ENCODE data around the gene SAMD4A. TPM values are rescaled to one million over a fixed set of nuclear protein-coding genes. Genes with fewer than 3 reads are reported as not detected.

SAMD4A gene
- total RNA-seq: 25.9 TPM

DNA sequence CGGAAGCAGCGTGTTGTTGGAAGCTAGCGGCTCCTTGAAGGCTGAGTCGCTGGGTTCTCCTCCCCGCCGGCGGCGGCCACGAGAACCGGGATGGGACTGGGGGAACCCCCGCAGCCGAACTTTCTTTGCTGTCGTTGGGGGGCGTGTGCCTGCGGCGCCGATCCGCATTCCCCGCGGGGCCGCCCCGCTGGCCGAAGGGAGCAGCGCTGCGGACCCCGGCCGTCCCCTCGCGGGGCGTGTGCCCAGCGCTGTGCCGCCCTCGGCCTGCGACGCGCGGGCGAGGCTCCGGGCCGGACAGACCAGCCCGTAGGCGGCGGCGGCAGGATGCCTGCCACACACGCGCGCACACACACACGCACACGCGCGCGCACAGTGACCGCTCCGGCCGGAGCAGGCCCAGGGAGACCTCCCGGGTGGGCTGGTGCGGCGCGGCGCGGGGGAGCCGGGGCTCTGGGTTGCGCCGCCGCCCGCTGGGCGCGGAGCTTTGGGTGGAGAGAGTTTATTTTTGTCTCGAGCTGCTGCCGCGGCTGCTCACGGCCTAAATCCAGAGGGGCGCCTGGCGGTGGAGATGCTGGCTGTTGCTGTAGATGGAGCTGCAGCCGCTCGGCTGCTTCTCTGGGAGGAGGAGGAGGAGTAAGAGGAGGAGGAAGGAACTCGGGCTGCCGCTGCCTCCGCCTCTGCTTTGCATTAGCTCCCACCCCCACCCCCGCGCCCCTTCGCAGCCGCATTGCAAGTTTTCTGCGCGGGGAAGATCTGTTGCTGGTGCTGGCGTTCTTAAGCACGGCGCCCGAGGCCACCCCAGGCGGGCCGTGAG is at the start of gene SAMD4A:
TSS of gene SAMD4A (plus strand) at position 719 of the 814 bp plus-strand sequence. CDS start 789 bp downstream, outside the sequence.
- DNase-seq (ENCODE audit: low spot score) (peak; percentile 66), ATAC-seq (peak; percentile 43)

GRCh38 chr14:54524410-54524809 is 42.5 kb upstream of the SAMD4A start:
- DNase-seq (ENCODE audit: low spot score) (no peak), ATAC-seq (no peak)

- no peak for ATAC-seq
- DNase-seq (ENCODE audit: low spot score): no peak
Measured at GRCh38 chr14:54528973-54529372, 38.0 kb upstream of the SAMD4A start.

GRCh38 chr14:54529811-54530210 is 37.1 kb upstream of the SAMD4A start:
- no peak for ATAC-seq
- DNase-seq (ENCODE audit: low spot score): no peak

DNA sequence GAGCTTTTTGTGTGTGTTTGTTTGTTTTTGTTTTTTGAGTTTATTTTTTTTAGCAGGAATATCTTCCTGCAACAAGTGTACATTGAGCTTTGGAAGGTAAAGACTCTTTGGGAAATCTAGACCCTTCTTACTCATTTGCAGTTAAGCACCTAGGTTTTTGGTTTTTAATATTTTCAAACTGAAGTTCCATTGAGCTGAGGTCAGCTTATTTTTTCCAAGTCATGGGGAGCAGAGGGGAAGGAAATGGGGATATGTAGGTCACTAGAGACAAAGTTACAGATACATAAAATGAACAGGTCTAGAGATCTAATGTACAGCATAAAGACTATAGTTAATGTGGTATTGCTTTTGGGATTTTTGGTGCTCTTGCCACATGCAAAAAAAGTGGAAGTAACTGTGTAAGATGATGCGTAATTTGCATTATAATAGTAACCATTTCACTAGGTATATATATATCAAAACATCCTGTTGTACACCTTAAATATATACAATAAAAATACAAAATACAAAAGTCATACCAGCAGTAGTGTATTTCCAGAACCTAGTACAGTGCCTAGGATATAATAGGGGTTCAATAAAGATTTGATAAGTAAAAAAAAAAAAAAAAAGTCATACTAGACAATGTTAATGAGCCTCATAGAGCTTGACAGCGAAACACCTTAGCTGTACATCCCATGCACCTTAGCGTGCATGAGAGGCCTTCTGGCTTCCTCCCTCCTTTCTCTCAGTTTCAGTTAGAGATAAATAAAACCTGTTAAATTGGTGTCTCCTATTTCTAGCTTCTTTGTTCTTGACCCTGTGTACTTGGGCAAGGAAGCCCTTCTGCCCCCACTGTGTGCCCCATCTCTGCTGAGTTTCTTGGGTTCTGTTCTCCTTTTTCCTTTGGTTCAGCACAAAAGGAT is 34.6 kb upstream of the SAMD4A start:
- no peak for ATAC-seq
- no peak for DNase-seq (ENCODE audit: low spot score)

DNA sequence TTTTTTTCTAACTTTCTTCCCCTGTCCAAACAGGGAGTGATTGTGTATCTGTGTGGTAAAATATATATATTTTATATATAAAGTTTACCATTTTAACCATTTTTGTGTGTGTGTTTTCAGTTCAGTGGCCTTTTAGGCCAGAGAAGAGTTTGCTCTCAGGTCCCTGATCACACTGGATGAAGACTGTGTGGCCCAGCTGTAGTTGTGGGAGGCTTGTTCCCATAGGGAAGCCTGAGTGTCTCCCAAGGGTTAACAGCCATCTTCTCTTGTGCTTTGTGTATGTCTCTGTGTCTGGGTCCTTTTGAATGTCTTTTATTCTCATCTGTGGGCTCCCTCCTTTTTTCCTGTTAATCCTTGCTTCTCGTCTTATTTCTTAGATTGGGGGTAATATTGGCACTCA is 33.8 kb upstream of the SAMD4A start:
- DNase-seq (ENCODE audit: low spot score) (no peak), ATAC-seq (no peak)

DNA sequence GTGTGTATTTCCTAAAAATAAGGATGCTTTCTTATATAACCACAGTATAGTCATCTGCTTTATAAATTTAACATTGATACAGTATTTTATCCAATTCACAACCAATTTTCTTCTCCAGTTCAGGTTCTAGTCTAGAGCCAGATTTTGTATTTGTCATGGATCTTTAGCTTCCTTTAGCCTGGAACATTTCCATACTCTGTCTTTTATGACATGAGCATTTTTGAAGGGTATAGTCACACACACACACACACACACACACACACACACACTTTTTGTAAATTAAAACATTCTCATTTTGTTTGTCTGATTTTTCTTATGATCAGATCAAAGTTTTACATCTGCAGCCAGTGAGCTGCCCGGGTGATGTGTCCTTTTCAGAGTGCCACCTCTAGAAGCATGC is 31.8 kb upstream of the SAMD4A start:
- ATAC-seq (no peak), DNase-seq (ENCODE audit: low spot score) (no peak)

DNA sequence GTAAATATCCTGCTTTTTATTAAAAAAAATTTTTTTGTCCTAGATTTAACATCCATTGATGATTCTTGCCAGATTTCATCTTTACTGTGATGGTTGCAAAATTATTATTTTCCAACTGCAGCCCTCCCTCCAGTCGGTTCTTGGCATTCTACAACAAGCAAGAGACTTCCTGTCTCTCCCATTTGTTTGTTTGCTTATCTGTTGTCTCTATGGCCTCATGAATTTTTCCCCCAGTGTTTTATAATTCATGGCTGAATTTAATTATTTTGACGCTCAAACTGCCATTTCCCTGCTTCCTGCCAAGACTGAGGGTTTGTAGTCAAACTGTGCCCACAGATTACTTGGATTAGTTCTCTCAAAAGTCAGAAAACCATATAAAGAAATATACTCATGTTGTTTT is 31.3 kb upstream of the SAMD4A start:
- DNase-seq (ENCODE audit: low spot score) (no peak), ATAC-seq (no peak)

- DNase-seq (ENCODE audit: low spot score) (no peak), ATAC-seq (no peak)
Measured at GRCh38 chr14:54537651-54538050, 29.3 kb upstream of the SAMD4A start.

DNA sequence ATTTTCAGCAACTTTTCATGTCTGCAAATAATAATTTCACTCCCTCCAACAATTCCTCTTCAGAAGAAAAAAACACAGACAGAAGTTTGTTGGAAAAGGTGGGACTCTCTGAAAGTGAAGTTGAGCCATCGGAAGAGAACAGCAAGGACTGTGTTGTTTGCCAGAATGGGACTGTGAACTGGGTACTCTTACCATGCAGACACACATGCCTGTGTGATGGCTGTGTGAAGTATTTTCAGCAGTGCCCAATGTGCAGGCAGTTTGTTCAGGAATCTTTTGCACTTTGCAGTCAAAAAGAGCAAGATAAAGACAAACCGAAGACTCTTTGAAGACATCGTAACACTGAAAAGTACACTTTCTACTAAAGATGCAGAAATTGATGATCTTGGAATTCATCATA is 28.9 kb upstream of the SAMD4A start:
- no peak for ATAC-seq

GRCh38 chr14:54547583-54547982 is 19.3 kb upstream of the SAMD4A start:
- no peak for ATAC-seq

More for the DNA sequence above, 28.9 kb upstream of the SAMD4A start:
- no peak for DNase-seq (ENCODE audit: low spot score)

DNA sequence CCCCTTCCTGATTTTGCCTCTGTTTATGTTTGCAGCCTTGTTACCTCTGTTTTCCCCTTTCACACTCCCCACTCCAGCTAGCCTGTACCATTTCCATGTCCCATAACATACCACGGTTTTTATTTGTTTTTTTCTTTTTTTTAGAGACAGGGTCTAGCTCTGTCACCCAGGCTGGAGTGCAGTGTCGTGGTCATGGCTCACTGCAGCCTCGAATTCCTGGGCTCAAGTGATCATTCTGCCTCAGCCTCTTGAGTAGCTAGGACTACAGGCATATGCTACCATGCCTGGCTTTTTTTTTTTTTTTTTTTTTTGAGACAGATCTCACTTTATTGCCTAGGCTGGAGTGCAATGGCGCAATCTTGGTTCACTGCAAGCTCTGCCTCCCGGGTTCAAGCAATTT is 18.4 kb upstream of the SAMD4A start:
- ATAC-seq: no peak
- DNase-seq (ENCODE audit: low spot score): no peak

More at GRCh38 chr14:54547583-54547982, 19.3 kb upstream of the SAMD4A start:
- no peak for DNase-seq (ENCODE audit: low spot score)

DNA sequence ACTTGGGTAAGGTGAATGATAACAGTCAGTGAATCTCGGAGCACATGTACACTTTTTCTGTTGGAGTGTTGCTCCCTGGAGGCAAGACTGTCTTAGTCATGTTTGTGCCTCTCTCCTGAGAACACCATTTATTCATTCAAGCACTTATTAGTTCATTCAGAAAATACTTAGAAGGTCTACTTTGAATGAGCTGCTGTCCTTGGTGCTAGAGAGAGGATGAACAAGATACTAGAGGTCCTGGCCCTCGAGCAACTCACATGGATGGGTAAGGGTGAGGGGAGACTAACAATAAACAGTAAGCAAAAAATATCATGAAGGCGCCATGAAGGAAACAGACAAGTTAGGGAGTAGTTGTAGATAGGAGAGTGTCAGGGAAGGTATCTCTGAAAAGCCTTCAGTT is 17.1 kb upstream of the SAMD4A start:
- no peak for DNase-seq (ENCODE audit: low spot score)
- ATAC-seq: no peak

DNA sequence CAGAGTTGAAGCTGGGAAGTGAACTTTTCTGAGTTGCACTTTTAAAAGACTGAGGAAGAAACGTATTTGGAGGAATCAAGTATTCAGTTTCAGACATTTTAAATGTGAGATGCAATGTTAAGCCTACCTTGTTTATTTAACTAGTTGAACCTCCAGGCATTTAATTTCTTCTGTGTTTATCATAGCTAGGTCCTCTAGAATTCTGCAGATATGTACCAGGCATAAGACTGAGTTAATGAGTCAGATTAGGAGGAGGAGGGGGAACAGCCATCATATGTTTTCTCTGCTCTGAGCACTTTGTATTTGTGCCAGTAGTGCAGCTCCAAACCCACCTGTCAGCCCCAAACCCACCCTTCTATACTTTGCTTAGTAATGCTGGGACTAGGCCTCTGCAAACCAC is 16.4 kb upstream of the SAMD4A start:
- DNase-seq (ENCODE audit: low spot score) (no peak), ATAC-seq (no peak)

DNA sequence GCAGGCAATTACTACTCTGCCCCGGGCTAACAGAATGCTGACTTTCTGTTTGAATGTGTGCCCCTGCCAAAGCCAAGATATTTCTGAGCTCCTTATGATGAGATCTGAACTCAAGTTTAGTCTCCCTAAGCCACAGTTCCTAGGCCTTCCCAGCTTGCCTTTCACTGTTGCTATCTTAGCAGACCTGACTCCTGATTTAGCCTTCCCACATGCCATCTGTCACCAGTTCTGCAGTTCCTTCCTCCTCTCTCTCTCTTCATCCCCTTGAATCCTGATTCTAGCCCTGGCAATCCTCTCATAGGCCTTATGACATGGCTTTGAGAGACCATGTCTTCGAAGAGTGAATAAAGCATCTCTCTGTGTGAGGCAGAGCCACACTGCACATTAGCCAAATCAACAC is 12.5 kb upstream of the SAMD4A start:
- DNase-seq (ENCODE audit: low spot score) (no peak), ATAC-seq (no peak)

- no peak for ATAC-seq
- no peak for DNase-seq (ENCODE audit: low spot score)
Measured at GRCh38 chr14:54555651-54556050, 11.3 kb upstream of the SAMD4A start.

GRCh38 chr14:54556535-54556934 is 10.4 kb upstream of the SAMD4A start:
- DNase-seq (ENCODE audit: low spot score) (peak; percentile 70), ATAC-seq (peak; percentile 94)

GRCh38 chr14:54562334-54562733 is 4.6 kb upstream of the SAMD4A start:
- DNase-seq (ENCODE audit: low spot score): no peak
- no peak for ATAC-seq

DNA sequence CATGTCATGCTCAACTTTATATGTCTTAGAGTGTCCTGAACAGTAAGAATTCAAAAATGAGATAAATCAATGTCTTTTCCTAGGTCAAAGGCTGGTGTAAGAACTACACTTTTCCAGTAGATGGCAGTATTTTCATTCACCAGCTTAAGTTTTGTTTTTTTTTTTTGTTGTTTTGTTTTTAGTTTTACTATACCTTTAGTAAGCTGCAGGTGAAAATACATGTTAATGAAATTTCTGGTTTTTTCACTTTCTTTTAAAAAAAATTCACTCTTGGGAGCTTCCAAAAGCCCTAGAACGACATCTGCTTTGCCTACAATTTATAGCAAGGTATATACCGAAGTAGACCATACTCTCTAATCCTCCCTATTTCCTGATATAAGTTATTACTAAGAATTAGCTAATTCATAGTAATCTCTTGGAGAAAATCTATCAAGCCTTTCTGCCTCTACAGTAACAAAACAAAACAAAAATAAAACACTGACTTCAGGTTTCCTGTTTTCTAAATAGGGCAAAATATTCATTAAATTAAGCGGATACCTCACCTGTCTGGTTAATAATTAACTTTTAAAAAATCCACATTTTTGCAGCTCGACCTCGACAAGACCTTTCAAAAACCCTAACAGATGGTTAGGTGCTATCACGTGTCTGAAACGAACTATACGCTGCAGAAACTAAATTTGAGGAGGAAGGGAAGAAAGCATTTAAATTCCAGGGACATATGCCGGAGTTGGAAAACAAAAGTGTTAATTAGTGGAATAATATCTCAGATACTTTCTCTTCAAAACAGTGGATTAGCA is 2.7 kb upstream of the SAMD4A start:
- ATAC-seq: no peak
- DNase-seq (ENCODE audit: low spot score): no peak

DNA sequence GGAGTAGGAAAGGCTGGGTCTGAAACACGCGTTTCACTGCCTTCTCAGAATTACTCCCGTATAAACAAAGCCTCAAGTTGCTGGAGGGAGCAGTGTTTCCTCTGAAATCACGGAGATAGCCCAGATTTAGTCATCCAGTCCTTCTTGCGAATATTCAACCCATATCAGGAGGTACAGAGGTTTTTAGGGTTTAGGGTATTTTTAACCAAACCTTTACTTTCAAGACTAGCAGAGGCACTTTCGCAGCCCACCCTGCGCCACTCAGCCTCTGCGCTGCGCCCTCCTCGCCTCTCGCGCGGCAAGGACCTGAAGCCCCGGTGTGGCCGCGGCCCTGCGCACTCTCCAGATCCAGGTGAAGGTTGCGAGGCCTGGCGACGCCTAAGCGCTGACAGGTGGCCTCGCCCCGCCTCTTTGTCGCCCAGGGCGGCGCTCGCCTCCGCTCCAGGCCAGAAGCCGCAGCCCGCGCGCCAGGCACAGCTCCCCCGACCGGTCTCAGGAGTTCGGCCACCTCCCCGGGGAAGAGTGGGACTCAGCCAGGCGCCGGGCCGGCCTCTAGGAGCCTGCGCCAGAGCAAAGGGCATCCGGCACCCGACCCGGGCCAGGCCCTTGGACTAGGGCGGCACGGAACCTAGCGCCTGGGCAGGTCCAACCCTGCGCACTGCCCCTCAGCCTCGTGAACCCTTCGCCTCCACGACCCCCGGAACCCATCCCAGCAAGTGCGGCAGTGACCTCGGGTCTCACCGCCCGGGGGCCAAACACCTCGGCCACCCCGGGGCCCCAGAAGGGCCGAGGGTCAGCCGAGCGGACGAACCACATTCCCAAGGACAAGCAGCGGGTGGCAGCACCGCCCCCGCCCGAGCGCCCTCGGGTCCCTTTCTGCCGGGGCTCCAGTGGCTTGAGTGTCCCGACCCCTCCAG is 1.8 kb upstream of the SAMD4A start:
- DNase-seq (ENCODE audit: low spot score) (peak; percentile 96), ATAC-seq (peak; percentile 76)

All from left lobe of liver (tissue), 2 donors.